Trophoblast cell (in vitro differentiated cells and primary cell): Measurements from ENCODE around the gene FNDC3B.
A peak's percentile ranks its signal among the peaks of the same experiment; 100 is the strongest.

ENCODE experiments used
- DNase-seq, 2 donors: peaks; one replicate each; pipeline ENCODE4 v3.0.0-alpha.2; 2016
- H2AFZ ChIP-seq: 2 replicates; pipeline ENCODE4 v1.6.1; 2013; ENCODE audit warnings: low read length, moderate library complexity, mild to moderate bottlenecking; ENCODE audit not compliant: insufficient read depth, poor library complexity
- H2AK5ac ChIP-seq: 2 replicates; pipeline ENCODE4 v1.6.1; 2013; ENCODE audit warnings: mild to moderate bottlenecking, low read length
- H2BK120ac ChIP-seq: 2 replicates; pipeline ENCODE4 v1.6.1; 2013; ENCODE audit warnings: low read length, mild to moderate bottlenecking, moderate library complexity; ENCODE audit not compliant: insufficient read depth, poor library complexity
- H2BK12ac ChIP-seq: 2 replicates; pipeline ENCODE4 v1.6.1; 2013; ENCODE audit warnings: mild to moderate bottlenecking, low read length, moderate library complexity
- H2BK5ac ChIP-seq: 2 replicates; pipeline ENCODE4 v1.6.1; 2013; ENCODE audit warnings: low read length, low read depth, moderate library complexity, mild to moderate bottlenecking; ENCODE audit not compliant: poor library complexity
- H3K14ac ChIP-seq: 2 replicates; pipeline ENCODE4 v1.6.1; 2013; ENCODE audit warnings: mild to moderate bottlenecking, low read length
- H3K18ac ChIP-seq: 2 replicates; pipeline ENCODE4 v1.6.1; 2013; ENCODE audit warnings: mild to moderate bottlenecking, low read length
- H3K23ac ChIP-seq: 2 replicates; pipeline ENCODE4 v1.6.1; 2013; ENCODE audit warnings: low read length
- H3K27ac ChIP-seq: 2 replicates; pipeline ENCODE4 v1.5.1; 2013; ENCODE audit warnings: low read depth, mild to moderate bottlenecking, inconsistent platforms, low read length, moderate library complexity
- H3K27me3 ChIP-seq: 2 replicates; pipeline ENCODE4 v1.6.1; 2013; ENCODE audit warnings: inconsistent platforms, mild to moderate bottlenecking, low read length, moderate library complexity; ENCODE audit not compliant: insufficient read depth
- H3K36me3 ChIP-seq, 2 experiments: 1 replicate in 1 of 2; 2 replicates in 1 of 2; pipeline ENCODE4 v1.6.1; 2013; ENCODE audit warnings: low read length in 2 of 2, mild to moderate bottlenecking in 2 of 2, moderate library complexity in 1 of 2; ENCODE audit not compliant: insufficient read depth in 2 of 2, control insufficient read depth in 1 of 2
- H3K4ac ChIP-seq: 2 replicates; pipeline ENCODE4 v1.6.1; 2013; ENCODE audit warnings: low read depth, mild to moderate bottlenecking, low read length, moderate library complexity
- H3K4me1 ChIP-seq, 2 experiments: 1 replicate in 1 of 2; 2 replicates in 1 of 2; pipeline ENCODE4 v1.6.1; 2013; ENCODE audit warnings: low read length in 2 of 2, mild to moderate bottlenecking in 2 of 2, moderate library complexity in 1 of 2; ENCODE audit not compliant: insufficient read depth in 2 of 2, control insufficient read depth in 1 of 2
- H3K4me2 ChIP-seq: 2 replicates; pipeline ENCODE4 v1.6.1; 2013; ENCODE audit warnings: inconsistent platforms, mild to moderate bottlenecking, low read length, moderate library complexity
- H3K4me3 ChIP-seq: 2 replicates; pipeline ENCODE4 v1.5.1; 2013; ENCODE audit warnings: mild to moderate bottlenecking, low read depth, low read length, inconsistent platforms
- H3K79me1 ChIP-seq: one replicate; pipeline ENCODE4 v1.6.1; 2013; ENCODE audit warnings: low read length
- H3K79me2 ChIP-seq: 2 replicates; pipeline ENCODE4 v1.6.1; 2013; ENCODE audit warnings: low read length, mild to moderate bottlenecking; ENCODE audit not compliant: control insufficient read depth, insufficient read depth, poor library complexity
- H3K9ac ChIP-seq: 2 replicates; pipeline ENCODE4 v1.6.1; 2013; ENCODE audit warnings: mild to moderate bottlenecking, low read length
- H3K9me3 ChIP-seq: 2 replicates; pipeline ENCODE4 v1.6.1; 2013; ENCODE audit warnings: low read depth, mild to moderate bottlenecking, control low read depth, inconsistent platforms, low read length; ENCODE audit not compliant: insufficient read depth
- H4K12ac ChIP-seq: 2 replicates; pipeline ENCODE4 v1.6.1; 2013; ENCODE audit warnings: low read depth, mild to moderate bottlenecking, low read length, moderate library complexity
- H4K8ac ChIP-seq: 2 replicates; pipeline ENCODE4 v1.6.1; 2013; ENCODE audit warnings: low read depth, mild to moderate bottlenecking, low read length, moderate library complexity
- H4K91ac ChIP-seq: one replicate; pipeline ENCODE4 v1.6.1; 2013; ENCODE audit warnings: low read depth, mild to moderate bottlenecking, low read length, moderate library complexity
- WGBS: extraction: QIAGEN DNeasy Blood & Tissue Kit; methylation state at CpG from one replicate; pipeline ENCODE4 v1.1.7; 2013; ENCODE audit warnings: missing lambda C conversion rate; ENCODE audit not compliant: insufficient read length, insufficient coverage; ENCODE audit errors: extremely low coverage; 5-methylcytosine and 5-hydroxymethylcytosine counted together

Gene FNDC3B

GRCh38 chr3:172346161-172346560, 306.8 kb downstream of the FNDC3B start:
- no peak for DNase-seq

GRCh38 chr3:172347895-172348679, 308.7 kb downstream of the FNDC3B start:
- Histone ChIP-seq H3K9me3 (no peaks in the 10 kb centered on the region), H3K79me2 (no peaks in the 10 kb centered on the region), H3K4me1 (no peaks in the 10 kb centered on the region), H4K8ac (no peak overlapping the region), H2BK120ac (no peak overlapping the region), H4K12ac (no peak overlapping the region), H3K79me1 (no peaks in the 10 kb centered on the region), H3K4me3 (no peak overlapping the region), H2AFZ (no peak overlapping the region), H3K14ac (no peak overlapping the region), H3K4me2 (no peak overlapping the region), H3K27me3 (no peaks in the 10 kb centered on the region), H3K27ac (no peak overlapping the region), H2BK12ac (no peak overlapping the region), H3K9ac (no peak overlapping the region), H2AK5ac (no peak overlapping the region), H3K4ac (no peak overlapping the region), H3K23ac (no peak overlapping the region), H3K36me3 (peaks cover 27 to 36% of the 10 kb centered on the region in 2 experiments), H3K18ac (no peak overlapping the region), H2BK5ac (no peak overlapping the region), H4K91ac (no peak overlapping the region)
- DNase-seq: no peak
- WGBS: no CpG with 5 or more reads among the region's 3 CpGs

More at GRCh38 chr3:172346161-172346560, 306.8 kb downstream of the FNDC3B start:
- no peak overlapping the region for H2BK12ac ChIP-seq
- no peak overlapping the region for H4K8ac ChIP-seq
- H3K36me3 ChIP-seq: peaks cover 26 to 33% of the 10 kb centered on the region in 2 experiments
- no peaks in the 10 kb centered on the region for H3K79me2 ChIP-seq
- no peak overlapping the region for H3K4me3 ChIP-seq
- H3K14ac ChIP-seq: no peak overlapping the region
- no peak overlapping the region for H3K4ac ChIP-seq
- H4K12ac ChIP-seq: no peak overlapping the region
- H3K27ac ChIP-seq: no peak overlapping the region
- H3K9ac ChIP-seq: no peak overlapping the region
- no peak overlapping the region for H2BK120ac ChIP-seq
- no peak overlapping the region for H3K23ac ChIP-seq
- WGBS: no CpG with 5 or more reads among the region's 3 CpGs
- H3K4me2 ChIP-seq: no peak overlapping the region
- no peaks in the 10 kb centered on the region for H3K27me3 ChIP-seq
- no peak overlapping the region for H4K91ac ChIP-seq
- H3K79me1 ChIP-seq: no peaks in the 10 kb centered on the region
- no peak overlapping the region for H2AK5ac ChIP-seq
- H2AFZ ChIP-seq: no peak overlapping the region
- no peak overlapping the region for H3K18ac ChIP-seq
- no peak overlapping the region for H2BK5ac ChIP-seq
- no peaks in the 10 kb centered on the region for H3K9me3 ChIP-seq
- H3K4me1 ChIP-seq: no peaks in the 10 kb centered on the region

- H3K79me2 ChIP-seq: no peaks in the 10 kb centered on the region
- no peak overlapping the region for H3K27ac ChIP-seq
- no peak overlapping the region for H3K18ac ChIP-seq
- no peak overlapping the region for H2AK5ac ChIP-seq
- no peaks in the 10 kb centered on the region for H3K4me1 ChIP-seq
- no peak overlapping the region for H3K4me3 ChIP-seq
- no peak overlapping the region for H2BK12ac ChIP-seq
- H3K27me3 ChIP-seq: no peaks in the 10 kb centered on the region
- no peak overlapping the region for H3K23ac ChIP-seq
- WGBS: no CpG with 5 or more reads among the region's 9 CpGs
- H3K36me3 ChIP-seq: peaks cover 22 to 30% of the 10 kb centered on the region in 2 experiments
- no peak overlapping the region for H3K9ac ChIP-seq
- no peak overlapping the region for H4K91ac ChIP-seq
- no peak overlapping the region for H2AFZ ChIP-seq
- DNase-seq: peak; percentile 28 to 57
- no peak overlapping the region for H2BK120ac ChIP-seq
- H3K79me1 ChIP-seq: no peaks in the 10 kb centered on the region
- H3K9me3 ChIP-seq: no peaks in the 10 kb centered on the region
- no peak overlapping the region for H3K4ac ChIP-seq
- H3K14ac ChIP-seq: no peak overlapping the region
- no peak overlapping the region for H2BK5ac ChIP-seq
- H3K4me2 ChIP-seq: no peak overlapping the region
- H4K8ac ChIP-seq: no peak overlapping the region
- H4K12ac ChIP-seq: no peak overlapping the region
Observed at GRCh38 chr3:172351895-172352466, 312.6 kb downstream of the FNDC3B start.

- Histone ChIP-seq H3K27ac (no peak overlapping the region), H2BK120ac (no peak overlapping the region), H3K36me3 (peaks cover 22 to 27% of the 10 kb centered on the region in 2 experiments), H3K79me1 (no peaks in the 10 kb centered on the region), H3K14ac (no peak overlapping the region), H3K4me3 (no peak overlapping the region), H3K79me2 (no peaks in the 10 kb centered on the region), H4K91ac (no peak overlapping the region), H2AFZ (no peak overlapping the region), H4K8ac (no peak overlapping the region), H3K4me2 (no peak overlapping the region), H2BK5ac (no peak overlapping the region), H3K18ac (no peak overlapping the region), H3K9ac (no peak overlapping the region), H3K9me3 (no peaks in the 10 kb centered on the region), H2AK5ac (no peak overlapping the region), H3K23ac (no peak overlapping the region), H2BK12ac (no peak overlapping the region), H4K12ac (no peak overlapping the region), H3K4ac (no peak overlapping the region), H3K4me1 (no peaks in the 10 kb centered on the region), H3K27me3 (no peaks in the 10 kb centered on the region)
- WGBS: no CpG with 5 or more reads among the region's 10 CpGs
- no peak for DNase-seq
Observed at GRCh38 chr3:172352786-172353185, 313.4 kb downstream of the FNDC3B start.
